Measurements from ENCODE around the gene PLCG1. TPM values are rescaled to one million over a fixed set of nuclear protein-coding genes. Genes with fewer than 3 reads are reported as not detected.

PLCG1 gene
- total and polyA plus RNA-seq, 2 of the 8 experiments (the other 6 are each of a cell fraction or from before 2014, with no cell fraction given) = 103 to 154 TPM

- Histone ChIP-seq H3K9ac (replicated peaks in 1 of 4; ENCODE audit: extremely low read depth in 1 of 4, low read depth in 3 of 4, low read length in 3 of 4) (no peak overlapping the region), H3K18ac (ENCODE audit: extremely low read depth, low read length) (no peak overlapping the region), H4K5ac (ENCODE audit: insufficient read length, low read depth, low read length) (no peak overlapping the region), H2BK20ac (ENCODE audit: low read length) (no peak overlapping the region), H3K4me1 (replicated peaks in 1 of 4; ENCODE audit: control insufficient read depth in 3 of 4, insufficient read depth in 4 of 4, low read length in 3 of 4) (no peaks in the 10 kb centered on the region), H3K27me3 (replicated peaks in 1 of 4; ENCODE audit: control insufficient read depth in 3 of 4, extremely low read depth in 1 of 4, insufficient read depth in 3 of 4, low read length in 3 of 4) (no peaks in the 10 kb centered on the region), H4K91ac (replicated peaks; ENCODE audit: insufficient read length, low read length) (no peak overlapping the region), H3K23ac (ENCODE audit: insufficient read length) (no peak overlapping the region), H4K8ac (ENCODE audit: extremely low read depth, insufficient read depth, low read length) (no peak overlapping the region), H2BK12ac (ENCODE audit: low read depth, low read length) (no peak overlapping the region), H3K27ac (ENCODE audit: low read depth, low read length) (no peak overlapping the region), H3K79me2 (ENCODE audit: control insufficient read depth in 1 of 2, insufficient read depth in 2 of 2, low read length in 2 of 2) (no peaks in the 10 kb centered on the region), H2BK5ac (ENCODE audit: low read depth, low read length) (no peak overlapping the region), H2AK5ac (ENCODE audit: low read depth, low read length) (no peak overlapping the region), H3K4me3 (ENCODE audit: extremely low read depth in 1 of 4, insufficient read depth in 2 of 4, low read depth in 3 of 4, low read length in 4 of 4) (no peak overlapping the region), H3K4me2 (ENCODE audit: insufficient read depth in 1 of 2, low read depth in 2 of 2, low read length in 2 of 2) (no peak overlapping the region), H3K9me3 (ENCODE audit: insufficient read depth in 2 of 2, low read depth in 1 of 2, low read length in 1 of 2) (0 out of 4 replicates have a peak, but pooled peaks cover 0 to 2% of the 10 kb centered on the region in 2 experiments), H4K20me1 (replicated peaks in 1 of 2; ENCODE audit: control insufficient read depth in 1 of 2, insufficient read depth in 2 of 2, low read length in 2 of 2) (no peaks in the 10 kb centered on the region), H2AFZ (ENCODE audit: low read length) (no peak overlapping the region), H3K56ac (replicated peaks; ENCODE audit: insufficient read length, low read depth, low read length) (no peak overlapping the region), H3K79me1 (ENCODE audit: low read depth, low read length) (no peaks in the 10 kb centered on the region), H3K14ac (ENCODE audit: insufficient read length) (no peak overlapping the region), H3K36me3 (ENCODE audit: control insufficient read depth in 2 of 4, insufficient read depth in 4 of 4, low read length in 3 of 4) (peaks cover 9 to 39% (median 19%) of the 10 kb centered on the region in 4 experiments; a peak in 6 of 8 replicates), H2BK120ac (replicated peaks; ENCODE audit: low read depth, low read length) (no peak overlapping the region), H3K23me2 (ENCODE audit: low read depth, low read length) (peaks cover 2% of the 10 kb centered on the region), H3K4ac (replicated peaks; ENCODE audit: insufficient read length, low read depth, low read length) (no peak overlapping the region), H2BK15ac (ENCODE audit: low read length) (no peak overlapping the region)
- TF ChIP-seq ZNF274 (IDR thresholded peaks at IDR 0.05; ENCODE audit: borderline replicate concordance, extremely low read depth, low read length) (no peak), KDM4A (IDR thresholded peaks at IDR 0.05; ENCODE audit: low read depth, low read length, severe bottlenecking) (no peak), SIN3A (conservative IDR thresholded peaks at IDR 0.05 in 1 of 2, IDR thresholded peaks at IDR 0.05 in 1 of 2; ENCODE audit: low read depth in 1 of 2, low read length in 2 of 2) (no peak), SP1 (IDR thresholded peaks at IDR 0.05; ENCODE audit: low read depth, low read length) (no peak)
- POLR2A ChIA-PET (ENCODE audit: partially characterized antibody) = interaction anchor here (0.9 to 1.2 kb wide), 2 partner anchors 11 to 55 kb away, joined by 3 read pairs; partner anchors contain the start of gene PLCG1
- WGBS, 2 experiments (ENCODE audit: extremely low coverage in 1 of 2, insufficient coverage in 1 of 2, insufficient read length in 1 of 2, insufficient replicate concordance in 2 of 2, low coverage in 1 of 2, low lambda C conversion rate in 2 of 2, missing lambda C conversion rate in 1 of 2) = 91 to 100% methylated on average over 1 to 3 of the region's 3 CpGs
- FAIRE-seq = no peak
- CTCF ChIA-PET (ENCODE audit: partially characterized antibody) = interaction anchor here (0.6 to 3.0 kb wide), 3 partner anchors 8 to 121 kb away, joined by 3 to 10 read pairs (median 3); no protein-coding TSS in a partner anchor
- DNase-seq (ENCODE audit: low read depth in 1 of 2, low spot score in 2 of 2) = peak in 1 of 2 experiments; percentile 22
These were observed 10.6 kb upstream of the PLCG1 start for GRCh38 chr20:41126719-41127118.
